ENCODE results near the gene MMP17. TPM values are rescaled to one million over a fixed set of nuclear protein-coding genes. Genes with fewer than 3 reads are reported as not detected.

MMP17 gene
- total and polyA plus RNA-seq, 2 of the 4 experiments (the other 2 are of a cell fraction) = 1.4 to 11.8 TPM

- CTCF ChIA-PET = no interaction called here
- 93% methylated on average over 3 of the region's 6 CpGs; no CpG with 5 or more reads in 1 of the 2 experiments for WGBS, 2 experiments (ENCODE audit: extremely low coverage in 2 of 2, insufficient read length in 1 of 2)
- H3K27ac ChIP-seq (ENCODE audit: insufficient read depth, low read length) = no peak overlapping the region
These were observed 43.5 kb downstream of the MMP17 start for GRCh38 chr12:131871677-131872076.

More at GRCh38 chr12:131871677-131872076, 43.5 kb downstream of the MMP17 start:
- intact Hi-C loops (cut with micrococcal nuclease) (no loop called here), in situ Hi-C loops (cut with MboI; ENCODE audit: low sequenced_read_pairs) (no loop called here), dilution Hi-C loops (cut with HindIII; ENCODE audit: low sequenced_read_pairs, unreplicated experiment) (no loop called here)
- DNase-seq (no peak), ATAC-seq (ENCODE audit: low read depth) (no peak)
- H2AK9ac ChIP-seq (replicated peaks; ENCODE audit: low read depth, low read length, poor library complexity) = peak overlapping the region; percentile 4
- peak overlapping the region; percentile 10; the same call in 1 of the 2 replicates for H2AK5ac ChIP-seq (ENCODE audit: low read depth, low read length)
- no peak overlapping the region; the same call in 1 of the 2 replicates for H3K18ac ChIP-seq (ENCODE audit: low read depth, low read length)
- no peaks in the 10 kb centered on the region for H3K27me3 ChIP-seq (ENCODE audit: control insufficient read depth, insufficient read depth, low read length)
- POLR2A ChIA-PET (ENCODE audit: unreplicated experiment) = no interaction called here
- H3K14ac ChIP-seq (replicated peaks; ENCODE audit: low read depth, low read length) = no peak overlapping the region
- peaks cover 2% of the 10 kb centered on the region; the same call in 1 of the 2 replicates for H3K9me3 ChIP-seq (ENCODE audit: control insufficient read depth, insufficient read depth, low read length)
- H2BK5ac ChIP-seq (ENCODE audit: low read depth, low read length, poor library complexity, severe bottlenecking) = no peak overlapping the region
- no peaks in the 10 kb centered on the region for H3K79me1 ChIP-seq (ENCODE audit: low read depth in 1 of 2, low read length in 2 of 2)
- TF ChIP-seq CTCF (conservative IDR thresholded peaks at IDR 0.05; ENCODE audit: low read depth, low read length) (no peak), BHLHE40 (IDR thresholded peaks at IDR 0.05; ENCODE audit: low read depth, low read length) (no peak), RAD21 (IDR thresholded peaks at IDR 0.05; ENCODE audit: low read length) (no peak), FOS (IDR thresholded peaks at IDR 0.05; ENCODE audit: low read depth, low read length) (no peak), POLR2A (IDR thresholded peaks at IDR 0.05; ENCODE audit: low read depth, low read length) (no peak), MAFK (IDR thresholded peaks at IDR 0.05; ENCODE audit: low read depth, low read length) (no peak), NFE2L2 (IDR thresholded peaks at IDR 0.05; ENCODE audit: low read depth, low read length) (no peak), USF2 (IDR thresholded peaks at IDR 0.05; ENCODE audit: low read depth, low read length) (no peak), SMC3 (IDR thresholded peaks at IDR 0.05; ENCODE audit: low read depth, low read length) (no peak), MXI1 (IDR thresholded peaks at IDR 0.05; ENCODE audit: borderline replicate concordance, low read depth, low read length) (no peak), RCOR1 (IDR thresholded peaks at IDR 0.05; ENCODE audit: insufficient replicate concordance, low read length) (no peak), MAZ (IDR thresholded peaks at IDR 0.05; ENCODE audit: borderline replicate concordance, low read depth, low read length) (no peak), CEBPB (IDR thresholded peaks at IDR 0.05; ENCODE audit: low read depth, low read length) (no peak)
- H2BK15ac ChIP-seq (ENCODE audit: low read depth, low read length) = no peak overlapping the region
- H2BK120ac ChIP-seq (ENCODE audit: low read depth, low read length) = no peak overlapping the region
- no peak overlapping the region for H3K4me3 ChIP-seq (ENCODE audit: insufficient read depth, low read depth, low read length)
- no TSS peak for BruUV-seq (replicated peaks)
- H3K36me3 ChIP-seq (ENCODE audit: control insufficient read depth, insufficient read depth, low read length) = no peaks in the 10 kb centered on the region
- peak overlapping the region; percentile 80 for H2AFZ ChIP-seq (replicated peaks; ENCODE audit: low read length, poor library complexity)
- H3K23ac ChIP-seq (ENCODE audit: low read depth, low read length) = no peak overlapping the region
- H3K4me1 ChIP-seq (ENCODE audit: control insufficient read depth, insufficient read depth, low read length) = peaks cover 4% of the 10 kb centered on the region; the same call in 1 of the 2 replicates
- peaks cover 5% of the 10 kb centered on the region for H3K9me1 ChIP-seq (ENCODE audit: insufficient read depth, low read length)
- H4K91ac ChIP-seq (ENCODE audit: insufficient read depth, low read depth, low read length) = no peak overlapping the region
- peak overlapping the region; percentile 19; the same call in 1 of the 2 replicates for H3K4ac ChIP-seq (ENCODE audit: low read depth, low read length)
- no peak overlapping the region for H3K9ac ChIP-seq (ENCODE audit: low read depth, low read length)
- H2BK20ac ChIP-seq (ENCODE audit: low read depth, low read length) = no peak overlapping the region
- H4K5ac ChIP-seq (ENCODE audit: low read depth, low read length) = no peak overlapping the region
- no peak overlapping the region for H3K56ac ChIP-seq (ENCODE audit: extremely low read depth, insufficient read depth, low read length)
- no peaks in the 10 kb centered on the region for H4K20me1 ChIP-seq (ENCODE audit: insufficient read depth, low read length)
- peak overlapping the region in 1 of 2 experiments; percentile 22; a peak in 1 of 4 replicates for H4K8ac ChIP-seq (ENCODE audit: low read depth in 2 of 2, low read length in 2 of 2)
- H3K4me2 ChIP-seq (ENCODE audit: low read depth, low read length) = no peak overlapping the region
